Articular chondrocyte of knee joint (primary cell): ENCODE data around the gene ANKRD37. TPM values are rescaled to one million over a fixed set of nuclear protein-coding genes. Genes with fewer than 3 reads are reported as not detected.

ENCODE experiments used
- small RNA-seq: library from RNA; depleted of rRNA; stranded (forward); fragments of <200 nt; gene quantifications from one replicate; pipeline ENCODE3, GENCODE V24; 2012
- total RNA-seq: library from RNA; depleted of rRNA; stranded (reverse); fragments of >200 nt; gene quantifications from 2 replicates; pipeline ENCODE4 v1.2.3, GENCODE V29; 2012

The ANKRD37 gene
- total RNA-seq, result 7.2 and 10.4 TPM in 2 replicates

GRCh38 chr4:185396724-185397385, at the start of gene ANKRD37:
ANKRD37 (plus strand) TSS chr4:185396841; CDS start chr4:185396924, 83 bp downstream.

GRCh38 chr4:185395238-185395955, 1.2 kb upstream of the ANKRD37 start, which contains the start of gene LRP2BP:
LRP2BP (minus strand) TSS chr4:185395924; CDS start chr4:185378186, 17,738 bp downstream.

GRCh38 chr4:185425647-185426352, 29.2 kb downstream of the ANKRD37 start, which contains the start of gene UFSP2:
UFSP2 (minus strand) TSS chr4:185425964; CDS start chr4:185425868, 96 bp downstream.

Small RNA genes within 50 kb of the gene (small RNA-seq; reads per million reads assigned to genes)
- not detected for gene RF00019

Other genes with a start within 250 kb of the ANKRD37 start
- 65.6 and 69.1 TPM in 2 replicates for gene CFAP97, start 192.8 kb upstream of the ANKRD37 start, total RNA-seq
- gene SNX25, start 187.2 kb upstream of the ANKRD37 start, total RNA-seq, result 36.2 and 41.4 TPM in 2 replicates
- 1.0 and 1.4 TPM in 2 replicates for gene LRP2BP, start 917 bp upstream of the ANKRD37 start, total RNA-seq
- 49.1 and 52.3 TPM in 2 replicates for gene UFSP2, start 29.1 kb downstream of the ANKRD37 start, total RNA-seq
- gene CCDC110, start 74.9 kb downstream of the ANKRD37 start, total RNA-seq, result 5.0 and 7.1 TPM in 2 replicates
- 2.7 and 8.2 TPM in 2 replicates for gene PDLIM3, start 138.7 kb downstream of the ANKRD37 start, total RNA-seq